EH (cell line): ENCODE data around the gene TBC1D9.

Experiments
- DNase-seq: peaks from one replicate; pipeline ENCODE4 v3.0.0-alpha.2; 2015; ENCODE audit warnings: low read depth

Gene TBC1D9

DNA sequence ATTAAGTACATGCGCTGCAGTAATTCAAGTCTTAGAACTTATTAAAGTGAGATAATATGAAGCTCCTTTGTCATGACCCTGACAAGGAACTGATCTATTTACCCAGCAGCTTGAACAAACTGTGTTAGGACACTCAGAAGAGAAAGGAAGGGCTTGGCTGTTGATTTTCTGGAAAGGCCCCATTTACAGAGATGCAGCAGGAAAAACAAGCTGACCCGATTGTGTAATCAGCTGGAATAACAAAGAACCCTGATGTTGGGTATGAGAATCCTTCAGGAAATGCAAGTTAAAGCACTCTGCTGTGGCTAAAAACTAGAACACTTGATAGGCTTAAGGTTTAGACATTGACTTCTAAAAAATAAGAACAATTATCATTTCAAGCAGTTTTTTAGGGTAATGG, 64.8 kb downstream of the TBC1D9 start:
- peak; percentile 38 for DNase-seq

DNA sequence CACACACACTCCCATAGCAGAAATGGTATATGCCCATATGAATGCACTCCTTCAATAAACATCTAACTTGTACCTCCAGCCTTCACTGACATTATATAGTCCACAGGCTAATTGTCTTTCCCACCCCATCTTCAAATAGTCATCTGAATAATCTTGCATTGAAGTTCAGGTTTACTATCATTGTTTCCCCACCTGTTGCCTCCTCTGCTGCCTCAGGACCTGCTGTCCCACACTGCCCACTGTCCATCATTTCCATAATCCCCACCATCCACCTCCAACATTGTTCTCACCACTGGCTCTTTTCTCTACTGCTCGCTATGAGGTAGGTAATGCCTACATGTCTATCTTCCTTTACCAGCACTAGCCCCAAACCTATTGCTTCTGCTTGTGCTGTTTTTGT, 66.1 kb downstream of the TBC1D9 start:
- DNase-seq: no peak

DNA sequence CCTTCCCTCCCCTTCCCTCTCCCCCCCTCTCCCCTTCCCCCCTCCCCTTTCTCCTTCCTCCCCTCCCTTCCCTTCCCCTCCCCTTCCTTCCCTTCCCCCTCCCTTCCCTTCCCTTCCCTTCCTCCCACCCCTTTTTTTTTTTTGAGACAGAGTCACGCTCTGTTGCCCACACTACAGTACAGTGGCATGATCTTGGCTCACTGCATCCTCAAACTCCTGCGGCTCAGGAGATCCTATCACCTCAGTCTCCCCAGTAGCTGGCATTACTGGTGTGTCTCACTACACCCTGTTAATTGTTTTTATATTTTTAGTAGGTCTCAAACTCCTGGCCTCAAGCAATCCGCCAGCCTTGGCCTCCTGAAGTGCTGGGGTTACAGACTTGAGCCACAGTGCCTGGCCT, 66.6 kb downstream of the TBC1D9 start:
- no peak for DNase-seq

DNA sequence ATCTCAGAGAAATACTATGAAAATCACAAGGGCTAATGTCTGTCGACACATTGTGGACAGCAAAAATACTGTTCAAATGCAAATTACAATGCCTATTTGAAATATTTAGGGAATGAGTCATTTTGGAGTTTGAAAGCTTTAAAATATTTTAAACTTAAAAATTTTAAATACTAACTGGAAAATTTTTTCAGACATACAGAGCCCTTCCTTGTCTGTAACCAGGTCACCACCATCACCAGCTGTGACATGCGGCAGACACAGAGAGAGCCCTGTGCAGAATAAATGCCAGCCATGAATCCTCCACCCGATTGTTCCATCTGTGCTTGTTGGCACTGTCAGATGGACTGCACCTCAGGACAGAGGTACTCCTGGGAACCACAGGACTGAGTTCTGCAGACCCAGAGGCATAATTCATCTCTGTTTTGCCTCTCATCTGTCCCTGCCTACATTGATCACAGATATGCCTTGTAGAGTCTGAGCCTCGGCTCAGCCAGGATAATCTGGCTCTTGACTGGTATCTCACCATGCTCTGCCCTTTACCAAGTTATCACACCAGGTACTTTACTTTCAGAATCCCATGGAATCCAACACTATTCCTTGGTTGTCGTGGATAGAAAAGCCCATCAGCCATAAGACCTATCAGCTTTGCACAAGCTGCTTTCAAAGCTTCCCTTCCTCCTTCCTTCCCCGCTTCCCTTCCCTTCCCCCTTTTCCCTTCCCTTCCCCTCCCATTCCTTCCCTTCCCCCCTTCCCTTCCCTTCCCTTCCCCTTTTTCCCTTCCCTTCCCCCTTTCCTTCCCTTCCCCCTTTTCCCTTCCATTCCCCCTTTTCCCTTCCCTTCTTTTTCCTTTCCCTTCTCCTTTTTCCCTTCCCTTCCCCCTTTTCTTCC, 67.2 kb downstream of the TBC1D9 start:
- peak; percentile 33 for DNase-seq

DNA sequence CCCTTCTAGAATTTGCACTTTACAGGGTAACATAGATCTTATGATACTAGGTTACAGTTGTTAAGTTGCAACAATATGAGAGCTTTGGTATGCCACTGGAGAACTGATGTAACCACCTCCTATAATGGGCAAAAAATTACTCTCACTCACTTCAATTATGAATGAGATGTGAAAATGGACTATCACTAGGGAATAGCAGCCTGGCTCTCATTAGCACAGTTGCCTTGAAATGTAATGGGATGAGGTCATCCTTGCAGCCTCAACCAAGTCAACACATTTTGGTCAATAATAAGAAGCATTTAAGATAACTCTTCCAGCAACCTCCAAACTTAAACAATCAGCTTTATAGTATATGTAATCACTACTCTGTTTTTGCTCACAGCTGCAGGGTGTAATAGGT, 69.4 kb downstream of the TBC1D9 start:
- DNase-seq: peak; percentile 33

DNA sequence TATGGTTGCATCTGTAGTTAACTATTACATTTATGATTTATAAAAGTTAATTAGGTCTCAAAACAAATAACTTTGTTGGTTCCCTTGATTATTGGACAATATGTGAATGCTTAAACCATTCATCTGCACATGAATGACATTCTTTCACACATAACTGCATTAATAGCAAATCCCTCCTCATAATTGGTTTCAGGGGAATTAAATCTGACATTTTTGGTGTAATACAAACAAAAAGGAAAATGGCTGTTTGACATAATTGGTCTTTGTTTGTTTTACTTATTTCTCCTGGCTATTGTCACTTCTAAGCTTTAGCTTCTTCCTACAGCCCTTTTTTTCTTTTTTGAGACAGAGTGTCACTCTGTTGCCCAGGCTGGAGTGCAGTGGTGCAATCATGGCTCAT, 71.9 kb downstream of the TBC1D9 start:
- DNase-seq: no peak

DNA sequence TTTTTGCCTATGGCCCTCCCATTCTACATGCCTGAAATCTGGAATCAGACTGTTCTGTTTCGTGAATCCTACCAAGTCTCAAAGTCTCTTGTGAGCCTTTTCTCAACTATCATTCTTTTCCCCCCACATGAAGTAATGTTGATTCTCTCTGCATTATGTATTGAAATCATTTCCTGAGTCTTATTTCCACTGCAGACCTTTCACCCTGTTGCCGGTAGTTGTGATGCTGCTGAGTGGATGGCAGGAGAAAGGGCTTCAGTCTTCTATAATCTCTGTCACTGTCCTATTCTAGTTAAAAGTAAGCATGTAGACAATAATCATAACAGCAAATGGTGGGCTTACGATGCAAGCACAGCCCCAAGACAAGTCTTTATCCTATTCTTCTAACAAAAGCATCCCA, 75.0 kb downstream of the TBC1D9 start:
- DNase-seq: no peak

DNA sequence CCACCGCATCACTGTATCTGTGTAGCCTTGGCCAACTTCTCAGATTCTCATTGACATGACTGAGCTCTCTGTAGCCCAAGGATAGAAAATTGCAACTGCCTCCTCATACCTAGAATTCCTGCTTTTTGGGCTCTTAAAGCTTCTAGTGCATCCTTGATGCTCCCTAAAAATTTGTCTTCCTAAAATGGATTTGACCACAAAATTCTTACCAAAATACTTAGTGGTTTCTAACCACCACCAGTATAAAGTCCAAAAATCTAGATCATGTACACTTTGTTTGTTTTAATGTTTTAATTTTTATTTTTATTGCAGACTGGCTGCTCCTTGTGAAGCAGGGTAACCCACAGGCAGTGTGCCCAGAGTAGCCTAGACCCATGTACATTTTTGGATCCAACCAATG, 75.5 kb downstream of the TBC1D9 start:
- peak; percentile 66 for DNase-seq

DNA sequence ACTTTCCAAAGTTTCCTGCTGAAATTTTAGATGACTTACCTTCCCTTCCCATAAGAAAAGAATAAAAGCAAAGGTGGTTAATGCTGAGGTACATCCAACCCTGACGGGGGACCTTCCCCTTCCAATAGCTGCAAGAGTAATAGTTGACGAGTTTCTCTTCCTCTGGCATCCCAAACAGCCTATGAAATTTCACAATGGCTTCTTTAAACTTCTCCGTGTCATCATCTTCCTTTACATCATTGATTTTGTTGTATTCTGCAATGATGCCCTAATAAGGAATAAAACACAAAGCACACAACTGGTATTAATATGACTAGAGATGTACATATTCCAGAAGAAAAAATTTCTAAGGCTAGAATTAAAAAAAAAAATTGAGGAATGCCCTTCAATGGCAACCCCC, 76.6 kb downstream of the TBC1D9 start:
- DNase-seq: no peak

DNA sequence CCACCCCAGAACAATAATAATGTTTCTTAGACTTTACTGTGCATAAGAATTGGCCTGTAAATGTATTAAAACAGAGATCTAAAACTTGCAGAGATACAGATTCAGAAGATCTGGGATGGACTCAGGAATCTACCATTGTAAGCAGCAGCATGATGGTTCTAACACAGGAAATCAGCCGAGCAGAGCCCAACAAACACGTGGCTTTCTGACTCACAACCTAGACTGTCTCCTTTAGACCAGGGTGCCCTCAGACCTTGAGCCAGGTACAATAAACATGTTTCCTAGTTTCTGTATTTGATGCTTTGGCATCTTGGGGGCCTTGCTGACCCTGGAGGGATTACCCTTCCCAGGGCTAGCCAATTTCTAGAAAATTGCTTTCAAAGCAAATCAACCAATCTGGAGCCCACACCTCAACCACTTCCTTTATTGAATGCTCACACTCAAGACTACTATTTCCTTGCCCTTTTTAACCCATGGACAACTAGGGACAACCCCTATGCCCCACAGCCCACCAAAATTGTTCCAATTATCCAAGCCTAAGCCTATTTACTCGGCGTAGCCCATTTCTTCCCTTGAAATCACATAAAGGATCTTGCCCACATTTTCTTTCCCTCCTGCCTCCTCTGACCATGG, 80.5 kb downstream of the TBC1D9 start:
- peak; percentile 23 for DNase-seq

DNA sequence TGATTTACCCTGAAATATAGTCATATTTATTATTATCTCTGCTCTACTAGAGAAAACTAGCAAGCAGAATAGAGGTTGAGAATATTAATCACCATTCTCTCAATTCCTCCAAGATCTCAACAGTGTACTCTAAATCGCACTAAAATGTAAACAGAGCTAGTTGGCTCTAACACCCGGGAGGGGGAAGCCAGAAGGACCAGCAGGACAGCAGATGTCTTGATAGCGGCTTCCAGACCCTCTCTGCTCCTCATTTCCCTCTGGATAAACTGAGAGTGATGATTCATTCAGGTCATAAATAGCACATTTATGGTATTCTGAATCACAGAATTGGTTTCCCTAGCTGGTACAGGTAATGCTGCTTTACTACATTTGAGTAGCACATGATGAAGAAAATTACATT, 82.5 kb downstream of the TBC1D9 start:
- DNase-seq: peak; percentile 64

DNA sequence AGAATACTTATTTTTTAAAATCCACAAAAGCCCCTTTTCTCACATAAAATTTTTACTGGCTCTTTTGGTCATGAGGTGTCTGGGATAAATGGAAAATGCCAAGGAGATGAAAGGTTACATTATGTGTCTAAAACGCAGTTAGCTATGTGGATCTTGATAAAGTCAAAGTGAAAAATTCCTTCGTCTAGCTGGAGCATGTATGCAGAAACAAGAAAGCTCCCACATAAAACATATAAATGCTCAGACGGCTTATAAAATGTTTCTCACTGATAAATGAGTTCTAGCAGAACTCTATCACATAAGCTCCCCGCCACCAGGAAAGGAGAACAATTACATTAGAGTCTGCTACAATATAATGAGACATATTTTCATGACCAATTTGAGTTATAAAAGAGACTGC, 83.8 kb downstream of the TBC1D9 start:
- no peak for DNase-seq

DNA sequence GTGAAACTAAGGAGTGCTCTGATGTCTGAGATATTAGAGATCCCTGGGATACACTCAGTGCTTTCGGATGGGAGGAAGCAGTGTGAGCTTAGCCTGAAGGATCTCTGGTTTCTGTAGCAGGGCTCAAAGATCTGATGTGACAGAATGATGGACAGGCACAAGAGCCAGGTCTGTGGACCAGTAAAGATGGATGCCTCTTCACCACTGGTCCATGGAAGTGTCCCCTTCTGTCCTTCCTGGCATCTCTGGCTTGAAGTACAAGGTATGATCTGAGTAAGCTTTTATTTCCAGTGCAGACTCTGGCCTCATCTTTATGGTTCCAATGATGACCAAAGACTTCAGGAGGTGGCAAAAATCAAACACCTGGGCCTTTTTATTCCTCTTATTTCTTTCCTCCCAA, 88.1 kb downstream of the TBC1D9 start:
- DNase-seq: no peak

DNA sequence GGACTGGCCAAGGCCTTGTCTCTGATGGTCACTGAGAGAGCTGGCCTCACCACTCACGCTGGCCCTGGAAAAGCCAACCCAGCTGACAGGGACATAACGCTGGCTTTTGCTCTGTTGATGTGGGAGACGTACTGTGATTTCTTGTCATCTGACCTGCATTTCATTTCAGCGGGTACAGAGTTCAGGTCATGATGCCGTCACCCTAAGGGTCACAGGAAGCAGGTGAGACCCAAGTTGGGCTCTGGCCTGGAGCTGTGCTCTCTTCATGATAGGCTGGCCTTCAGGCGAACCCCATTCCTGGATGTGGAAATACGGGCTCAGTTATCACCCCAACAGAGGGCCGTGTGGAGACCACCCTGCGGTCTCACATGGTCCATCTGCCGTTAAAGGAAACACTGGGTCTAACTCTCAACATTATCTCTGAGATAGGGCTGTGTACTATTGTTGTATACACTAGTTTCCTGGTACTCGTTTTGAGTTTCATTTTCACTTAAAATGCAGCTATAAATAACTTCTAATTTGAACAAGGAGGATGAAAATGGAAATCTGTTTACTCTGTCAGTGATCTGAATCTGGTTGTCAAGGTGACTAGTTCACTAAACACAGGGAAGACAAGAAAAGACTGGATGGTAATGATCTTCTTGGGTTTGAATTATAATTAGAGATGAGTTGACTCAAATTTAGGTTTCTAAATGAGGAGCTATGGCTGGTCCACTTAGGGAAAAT, 89.1 kb downstream of the TBC1D9 start:
- DNase-seq: no peak

DNA sequence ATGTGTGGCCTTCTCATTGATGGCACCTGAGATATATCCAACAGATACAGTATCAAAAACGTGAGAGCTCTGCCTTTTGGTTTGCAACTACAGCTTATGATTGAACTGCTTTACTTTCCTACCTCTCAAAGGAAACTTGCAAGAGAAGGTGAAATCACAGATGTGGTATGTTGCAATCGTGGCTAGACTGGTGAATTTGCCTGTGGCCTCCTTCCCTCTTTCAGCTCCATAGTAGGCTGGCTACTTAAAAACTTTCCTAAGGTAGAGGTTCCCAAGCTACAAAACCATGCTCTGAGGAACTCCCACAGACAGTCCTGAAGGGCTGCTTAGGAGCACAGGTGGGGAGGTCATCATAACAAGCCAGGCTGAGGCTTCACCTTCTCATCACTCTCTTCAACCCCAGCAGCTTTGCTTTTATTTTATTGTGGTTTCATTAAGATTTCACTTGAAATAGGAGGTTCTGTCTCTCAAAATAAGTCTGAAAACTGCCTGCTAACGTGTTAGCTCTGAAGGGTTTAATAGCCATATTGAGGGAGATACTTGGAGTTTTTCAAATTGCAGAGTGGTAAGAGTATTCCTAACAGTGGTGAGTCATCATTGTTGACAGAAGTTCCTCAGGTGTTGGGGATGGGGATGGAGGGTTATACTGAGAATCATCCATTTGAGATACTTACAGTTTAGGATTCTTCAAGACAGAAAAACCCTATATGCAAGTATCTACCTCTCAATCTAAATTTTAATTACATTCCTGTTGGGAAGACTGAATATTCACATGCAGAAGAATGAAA, 93.9 kb downstream of the TBC1D9 start:
- peak; percentile 32 for DNase-seq

DNA sequence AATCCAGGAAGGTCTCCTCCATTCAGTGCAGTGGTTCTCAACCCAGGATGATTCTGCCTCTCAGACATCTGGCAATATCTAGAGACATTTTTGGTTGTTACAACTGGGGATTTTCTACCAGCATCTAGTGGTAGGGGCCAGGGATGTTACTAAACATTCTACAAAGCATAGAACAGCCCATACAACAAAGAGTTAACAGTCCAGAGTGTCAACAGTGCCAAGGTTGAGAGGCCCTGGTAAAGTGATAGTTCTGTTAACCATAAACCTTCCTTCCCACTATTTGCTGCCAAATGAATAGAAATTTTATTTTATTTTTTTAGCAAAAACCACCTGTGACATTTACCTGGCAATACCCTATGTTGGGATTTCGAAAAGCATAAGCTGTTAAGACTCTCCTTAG, 94.6 kb downstream of the TBC1D9 start:
- DNase-seq: no peak

DNA sequence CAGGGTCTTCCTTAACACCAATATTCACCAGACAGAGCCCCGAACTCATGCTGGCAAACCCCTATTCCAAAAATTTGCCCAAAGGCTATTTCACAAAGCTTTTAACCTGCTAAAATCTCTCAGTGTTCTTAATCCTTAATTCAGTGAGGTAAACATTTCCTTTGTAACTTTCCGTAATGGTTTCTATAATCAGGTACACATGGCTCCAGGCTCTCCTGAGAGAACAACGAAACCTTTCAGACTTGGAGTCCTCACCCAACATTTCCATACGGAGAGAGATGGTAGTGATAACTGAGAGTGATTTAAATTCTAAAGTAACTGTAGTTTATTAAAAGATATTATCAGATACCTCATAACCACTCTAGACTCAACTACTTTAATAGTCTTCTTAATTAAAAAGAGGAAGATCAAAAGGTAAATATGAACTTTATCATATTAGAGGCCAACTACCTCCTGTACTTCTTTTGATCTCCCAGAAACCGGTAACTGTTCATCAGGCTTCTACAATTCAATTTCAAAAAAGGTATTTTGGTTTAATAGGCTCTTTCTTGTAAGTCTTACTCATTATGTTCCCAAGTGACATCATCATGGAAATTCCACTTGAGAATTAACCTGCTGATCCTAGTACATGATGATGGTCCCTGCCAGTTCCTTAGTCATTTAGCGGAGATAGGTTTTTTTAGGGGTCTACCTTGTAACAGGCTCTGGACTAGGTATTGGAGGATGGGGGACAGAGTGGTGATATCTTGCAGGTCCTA, 96.1 kb downstream of the TBC1D9 start:
- no peak for DNase-seq

DNA sequence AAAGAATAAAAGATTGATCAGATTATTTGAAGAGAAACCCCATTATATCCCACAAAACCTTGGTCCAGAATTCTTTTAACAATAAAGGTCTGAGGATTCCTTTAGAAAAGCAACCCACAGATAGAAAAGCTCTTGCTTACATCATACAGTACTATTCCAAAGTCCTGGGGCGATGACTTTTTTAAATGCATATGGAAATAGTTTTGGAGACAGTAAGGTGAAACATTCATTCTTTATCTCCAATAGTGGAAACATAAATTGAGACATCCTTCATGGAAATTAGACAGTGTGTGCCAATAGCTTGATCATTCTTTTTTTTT, 101.7 kb downstream of the TBC1D9 start:
- peak; percentile 44 for DNase-seq

DNA sequence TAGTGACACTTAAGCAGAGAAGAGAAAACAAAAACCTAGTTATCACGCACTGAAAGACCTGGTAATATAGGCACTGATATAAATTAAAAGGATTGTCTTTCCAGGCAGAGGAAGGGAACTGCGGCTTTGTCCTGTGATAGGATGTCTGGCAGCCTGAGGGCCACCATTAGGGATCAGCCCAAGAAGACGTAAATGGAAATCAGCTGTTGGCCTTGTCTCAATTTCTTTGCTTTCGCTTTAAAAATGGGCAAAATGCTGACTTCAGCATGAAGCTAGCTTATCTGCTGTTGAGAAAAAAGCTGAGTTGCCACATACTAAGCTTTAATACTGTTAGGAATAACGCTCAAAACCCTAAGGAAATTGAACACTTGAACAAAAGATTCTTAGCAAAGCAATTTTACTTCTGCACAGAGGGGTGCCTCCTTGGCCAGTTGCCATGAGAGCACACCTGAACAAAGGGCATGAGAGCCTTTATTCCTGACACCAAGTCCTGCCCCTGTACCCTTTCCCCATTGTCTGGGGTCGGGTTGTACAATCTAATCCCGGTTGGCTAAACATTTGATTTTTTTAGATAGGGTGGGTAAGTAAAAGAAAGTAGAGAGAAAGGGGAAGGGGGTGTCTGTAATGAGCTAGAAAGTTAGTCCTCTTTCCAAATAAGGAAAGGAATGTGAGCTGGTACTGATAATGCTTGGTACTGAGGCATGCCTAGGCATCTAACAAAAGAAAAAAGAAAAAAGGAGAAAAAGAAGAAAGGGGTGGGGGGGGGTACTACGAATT, 102.3 kb downstream of the TBC1D9 start:
- DNase-seq: peak; percentile 57

DNA sequence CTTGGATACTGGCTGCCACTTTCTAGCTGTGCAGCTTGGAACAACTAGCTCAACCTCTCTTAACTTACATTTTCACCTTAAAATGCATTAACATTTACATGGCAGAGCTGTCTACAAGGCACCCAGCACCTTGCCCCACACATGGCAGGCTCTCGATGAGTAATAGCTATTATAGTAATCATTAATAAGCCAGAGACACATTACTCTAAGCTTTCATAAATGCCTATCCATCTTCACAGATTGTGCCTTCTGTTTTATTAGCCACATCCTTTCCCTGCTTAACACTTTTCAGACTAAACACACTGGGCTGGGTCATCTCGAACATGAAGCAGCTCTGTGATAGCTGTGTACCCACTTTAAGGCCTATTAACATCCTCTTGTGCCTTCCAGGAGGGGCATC, 103.6 kb downstream of the TBC1D9 start:
- no peak for DNase-seq
